H1 (cell line): ENCODE results near the gene C19orf38.

ENCODE experiments used
- MAFK ChIP-seq: IDR thresholded peaks from 2 replicates; pipeline ENCODE4 v1.6.1; 2012; ENCODE audit warnings: low read depth, mild to moderate bottlenecking, improper control_type of control experiment, low read length
- PHF8 ChIP-seq: fragments of 200-600 bp; sonication (generic); conservative IDR thresholded peaks from 2 replicates; pipeline ENCODE4 v1.7.1; 2012; ENCODE audit warnings: low read depth, mild to moderate bottlenecking, inconsistent platforms, low read length, moderate library complexity
- TF ChIP-seq, protein P1 (sequence below): IDR thresholded peaks from 2 replicates; pipeline ENCODE4 v1.6.1; 2011; ENCODE audit warnings: low read length, improper control_type of control experiment

- TF ChIP-seq PHF8 = no peak
- TF ChIP-seq MAFK = no peak
- TF ChIP-seq, protein P1, sequence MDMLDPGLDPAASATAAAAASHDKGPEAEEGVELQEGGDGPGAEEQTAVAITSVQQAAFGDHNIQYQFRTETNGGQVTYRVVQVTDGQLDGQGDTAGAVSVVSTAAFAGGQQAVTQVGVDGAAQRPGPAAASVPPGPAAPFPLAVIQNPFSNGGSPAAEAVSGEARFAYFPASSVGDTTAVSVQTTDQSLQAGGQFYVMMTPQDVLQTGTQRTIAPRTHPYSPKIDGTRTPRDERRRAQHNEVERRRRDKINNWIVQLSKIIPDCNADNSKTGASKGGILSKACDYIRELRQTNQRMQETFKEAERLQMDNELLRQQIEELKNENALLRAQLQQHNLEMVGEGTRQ = no peak
Measured at GRCh38 chr19:10809651-10810285, 38.4 kb upstream of the C19orf38 start.
